Right lobe of liver (tissue), 4 donors: ENCODE results near the gene SHQ1.

Experiments used
- CTCF ChIP-seq, 4 donors: fragments of 200-600 bp in 3 of 4; fragments of 450-650 bp in 1 of 4; IDR thresholded peaks; one replicate each; pipeline versions ENCODE4 v1.5.1 to v1.8.0; 2016 to 2022; ENCODE audit warnings: antibody characterized with exemption in 4 of 4, mild to moderate bottlenecking in 2 of 4
- POLR2A ChIP-seq: fragments of 450-650 bp; IDR thresholded peaks from one replicate; pipeline ENCODE4 v1.6.1; 2017; ENCODE audit warnings: antibody characterized with exemption, mild to moderate bottlenecking
- donor health status: DM: no; HTN: no; CAD: no.
- donor health status: DM: no; HTN: no; CAD: no.
- donor health status: DM: no; HTN: yes; CAD: no.

DNA sequence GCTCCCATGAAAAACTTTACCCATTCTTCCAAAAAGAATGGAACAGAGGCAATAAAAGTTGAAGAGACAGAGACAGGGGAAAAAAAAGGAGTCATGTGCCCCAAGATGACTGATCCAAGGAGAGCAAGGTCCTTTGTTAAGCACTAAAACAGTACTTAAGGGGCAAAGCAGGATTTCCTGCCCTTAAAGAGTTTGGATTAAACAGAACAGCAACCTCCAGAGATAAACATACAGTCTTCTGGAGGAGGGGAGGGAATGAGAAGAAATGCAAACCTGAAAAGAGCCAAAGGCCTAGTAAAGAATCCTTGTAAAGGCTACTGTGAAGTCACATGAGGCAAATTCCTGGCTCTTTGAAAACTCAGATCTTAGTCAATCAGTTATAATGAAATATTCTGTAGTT is 38.2 kb downstream of the SHQ1 start:
- TF ChIP-seq CTCF (IDR thresholded peaks at IDR 0.05): no peak
- no peak for TF ChIP-seq POLR2A
